CD4-positive, CD25-positive, alpha-beta regulatory T cell (primary cell): ENCODE results near the gene UBR4. TPM values are rescaled to one million over a fixed set of nuclear protein-coding genes. Genes with fewer than 3 reads are reported as not detected.
A peak's percentile ranks its signal among the peaks of the same experiment; 100 is the strongest.
"Not testable (repeated sequence)": the region's sequence is repeated elsewhere in the genome, so short reads cannot be mapped to it uniquely, and the experiment has no call there.

Experiments used
- ATAC-seq, 2 donors: fragments of 150-1000 bp; cut with Tn5 transposase; one replicate each; pipeline ENCODE4 v1.10.0; 2021; ENCODE audit warnings: low read depth in 2 of 2, moderate number of reproducible peaks in 2 of 2, moderate library complexity in 1 of 2
- DNase-seq, 3 donors: peaks; one replicate each; pipeline versions ENCODE4 v3.0.0 to v3.0.0-alpha.2; 2012 to 2022; ENCODE audit warnings: mixed read lengths in 1 of 3
- H3K27ac ChIP-seq: one replicate; pipeline ENCODE4 v1.7.0; 2013; ENCODE audit warnings: mild to moderate bottlenecking, low read length; ENCODE audit not compliant: insufficient read depth, poor library complexity, severe bottlenecking
- H3K27me3 ChIP-seq: one replicate; pipeline ENCODE4 v1.7.0; 2013; ENCODE audit warnings: low read length; ENCODE audit not compliant: control insufficient read depth, insufficient read depth
- H3K36me3 ChIP-seq: one replicate; pipeline ENCODE4 v1.7.0; 2013; ENCODE audit warnings: mild to moderate bottlenecking, low read length, moderate library complexity; ENCODE audit not compliant: control insufficient read depth, insufficient read depth
- H3K4me1 ChIP-seq: 2 replicates; pipeline ENCODE4 v1.7.0; 2013; ENCODE audit warnings: mild to moderate bottlenecking, low read length; ENCODE audit not compliant: insufficient read depth, control insufficient read depth, poor library complexity, severe bottlenecking
- H3K4me3 ChIP-seq: one replicate; pipeline ENCODE4 v1.7.0; 2013; ENCODE audit warnings: low read depth, mild to moderate bottlenecking, low read length, moderate library complexity
- H3K9me3 ChIP-seq, 2 experiments: 1 replicate in 1 of 2; 2 replicates in 1 of 2; pipeline ENCODE4 v1.7.0; 2013; ENCODE audit warnings: low read length in 2 of 2, mild to moderate bottlenecking in 1 of 2, moderate library complexity in 1 of 2; ENCODE audit not compliant: control insufficient read depth in 2 of 2
- H3K27ac Mint-ChIP-seq, 3 donors: one replicate each; pipeline ENCODE4 v1.8.0; 2020 to 2022; ENCODE audit warnings: mild to moderate bottlenecking in 3 of 3, mixed read lengths in 3 of 3, moderate library complexity in 2 of 3
- H3K27me3 Mint-ChIP-seq: one replicate; pipeline ENCODE4 v1.8.0; 2022; ENCODE audit warnings: mild to moderate bottlenecking, mixed read lengths
- H3K36me3 Mint-ChIP-seq: one replicate; pipeline ENCODE4 v1.8.0; 2020; ENCODE audit warnings: mixed read lengths
- H3K4me1 Mint-ChIP-seq, 4 donors: one replicate each; pipeline ENCODE4 v1.8.0; 2020 to 2022; ENCODE audit warnings: mixed read lengths in 4 of 4, mild to moderate bottlenecking in 1 of 4
- H3K4me3 Mint-ChIP-seq, 4 donors: one replicate each; pipeline ENCODE4 v1.8.0; 2020 to 2022; ENCODE audit warnings: mild to moderate bottlenecking in 4 of 4, mixed read lengths in 4 of 4, moderate library complexity in 3 of 4
- H3K9me3 Mint-ChIP-seq, 7 donors: one replicate each; pipeline ENCODE4 v1.8.0; 2020 to 2022; ENCODE audit warnings: mixed read lengths in 7 of 7, mild to moderate bottlenecking in 3 of 7, moderate library complexity in 2 of 7
- polyA plus RNA-seq, 4 donors: library from polyadenylated mRNA; unstranded; fragments of 300-500 nt; fragmentation: Illumina TruSeq; gene quantifications; one replicate each; pipeline ENCODE4 v1.2.3, GENCODE V29; 2021
- total RNA-seq: library from RNA; stranded (reverse); gene quantifications from one replicate; pipeline ENCODE4 v1.2.3, GENCODE V29; 2022

The UBR4 gene
- total and polyA plus RNA-seq, 5 donors from 2014 or later = 9.9 to 173 (median 12.4) TPM

DNA sequence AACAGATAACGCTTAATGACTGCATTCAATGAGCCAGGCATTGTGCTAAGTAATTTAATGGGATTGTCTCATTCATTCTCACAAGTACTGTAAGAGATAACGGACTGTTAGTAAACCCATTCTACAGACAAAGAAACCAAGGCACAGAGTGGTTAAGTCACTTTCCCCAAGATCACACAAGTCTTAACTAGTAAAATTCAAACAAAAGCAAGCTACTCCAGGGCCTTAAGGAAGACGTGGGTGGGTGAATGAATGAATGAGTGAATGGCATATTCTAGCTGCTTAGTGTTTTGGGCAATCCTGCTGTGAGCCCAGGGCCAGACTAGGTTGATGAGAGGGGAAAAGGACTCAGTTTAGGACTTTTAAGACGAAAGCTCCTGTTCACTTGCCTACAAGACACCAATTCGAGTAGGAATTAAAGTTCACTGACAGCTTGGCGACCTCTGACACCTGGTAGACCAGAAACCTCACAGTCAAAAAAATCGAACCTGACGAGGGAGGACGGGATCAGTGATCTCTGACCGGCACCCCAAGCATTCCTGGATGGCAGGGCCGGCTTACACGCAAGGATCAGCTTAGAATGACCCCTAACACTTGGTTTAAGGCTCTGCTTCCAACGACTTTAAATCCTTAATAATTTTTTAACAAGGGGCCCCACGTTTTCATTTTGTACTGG, 40.7 kb upstream of the UBR4 start:
- Histone ChIP-seq H3K27ac (peak overlapping the region; percentile 92), H3K9me3 (no peaks in the 10 kb centered on the region), H3K36me3 (peaks cover 8% of the 10 kb centered on the region), H3K27me3 (no peaks in the 10 kb centered on the region), H3K4me1 (peaks cover 33% of the 10 kb centered on the region), H3K4me3 (peak overlapping the region; percentile 97)
- DNase-seq (peak in 1 of 3 donors; percentile 15), ATAC-seq (no peak)
- H3K4me1 Mint-ChIP-seq = peaks cover 6 to 48% (median 22%) of the 10 kb centered on the region in 4 donors
- H3K36me3 Mint-ChIP-seq = no peaks in the 10 kb centered on the region
- H3K4me3 Mint-ChIP-seq = peak overlapping the region; percentile 94 to 99 (median 96)
- H3K27me3 Mint-ChIP-seq = no peaks in the 10 kb centered on the region
- H3K9me3 Mint-ChIP-seq = no peaks in the 10 kb centered on the region
- H3K27ac Mint-ChIP-seq = peak overlapping the region; percentile 89 to 95 (median 94)

DNA sequence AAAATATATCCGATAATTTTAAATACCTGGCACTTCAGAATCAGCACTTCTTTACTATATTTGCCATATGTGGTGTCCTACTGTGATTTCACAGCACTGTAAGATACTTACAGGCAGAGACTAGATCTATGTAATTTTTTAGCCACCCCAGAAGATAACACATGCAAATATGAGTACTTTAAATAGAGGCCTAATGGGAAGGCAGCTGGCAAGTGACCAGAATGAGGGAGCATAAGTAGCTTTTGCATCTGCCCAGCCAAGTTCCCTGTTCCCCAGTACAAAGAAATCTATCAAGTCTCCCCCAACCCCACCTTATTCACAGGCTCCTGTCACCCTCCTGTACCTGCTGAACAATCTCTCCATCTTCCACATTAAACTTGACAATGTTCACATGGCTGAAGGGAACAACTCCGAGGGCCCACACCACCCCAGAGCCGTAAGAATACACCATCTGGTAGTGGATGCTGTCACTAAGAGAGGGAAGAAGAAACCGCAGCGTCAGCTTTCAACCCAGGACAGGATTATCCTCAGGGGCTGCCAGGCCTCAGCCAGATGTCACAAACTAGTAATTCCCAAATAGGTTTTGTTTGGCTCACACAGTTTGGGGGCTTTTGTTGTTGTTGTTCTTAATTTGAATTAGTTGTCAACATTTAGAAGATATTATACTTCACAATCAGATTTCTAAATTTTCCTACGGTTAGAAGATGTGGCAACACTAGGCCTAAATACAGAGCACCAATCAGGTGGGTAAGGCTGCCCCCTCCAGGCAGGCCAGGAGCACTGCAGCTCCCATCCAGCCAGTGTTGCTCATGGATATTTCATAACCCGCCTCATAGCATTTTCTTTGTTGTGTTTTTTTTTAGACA, 30.8 kb upstream of the UBR4 start:
- no peaks in the 10 kb centered on the region for H3K4me1 ChIP-seq
- Mint-ChIP-seq H3K9me3 (peaks cover 0 to 1% (median 0%) of the 10 kb centered on the region in 7 donors), H3K36me3 (peaks cover 43% of the 10 kb centered on the region), H3K27ac (peak overlapping the region in 1 of 3 donors; percentile 29), H3K4me1 (peaks cover 0 to 3% (median 0%) of the 10 kb centered on the region in 4 donors), H3K4me3 (no peak overlapping the region), H3K27me3 (no peaks in the 10 kb centered on the region)
- no peaks in the 10 kb centered on the region for H3K27me3 ChIP-seq
- no peak overlapping the region for H3K27ac ChIP-seq
- H3K9me3 ChIP-seq = no peaks in the 10 kb centered on the region
- peaks cover 81% of the 10 kb centered on the region for H3K36me3 ChIP-seq
- ATAC-seq (peak; percentile 83 to 85), DNase-seq (peak; percentile 44 to 69 (median 56))
- no peak overlapping the region for H3K4me3 ChIP-seq

DNA sequence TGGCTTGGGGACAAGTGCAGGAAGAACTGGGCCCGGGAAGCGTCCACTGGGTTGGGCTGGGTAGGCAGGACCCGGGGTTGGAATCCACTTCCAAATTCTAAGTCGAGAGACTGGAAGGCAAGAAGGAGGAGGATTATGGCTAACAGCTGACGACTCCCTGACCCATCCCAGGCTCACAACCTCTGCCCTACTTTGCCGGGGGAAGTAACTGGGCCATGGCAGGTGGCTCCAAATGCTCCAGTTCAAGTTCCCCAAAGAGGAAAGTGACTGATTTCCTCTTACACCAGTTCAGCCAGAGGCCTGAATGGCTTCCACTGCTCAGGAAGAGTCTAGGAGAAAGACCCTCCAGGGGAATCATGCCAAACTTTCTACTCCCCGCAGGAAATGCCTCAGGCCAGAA, 29.8 kb upstream of the UBR4 start:
- Mint-ChIP-seq H3K27me3 (no peaks in the 10 kb centered on the region), H3K27ac (no peak overlapping the region), H3K36me3 (peaks cover 43% of the 10 kb centered on the region), H3K4me1 (peaks cover 0 to 3% (median 0%) of the 10 kb centered on the region in 4 donors), H3K4me3 (no peak overlapping the region), H3K9me3 (peaks cover 0 to 1% (median 0%) of the 10 kb centered on the region in 7 donors)
- Histone ChIP-seq H3K27me3 (no peaks in the 10 kb centered on the region), H3K9me3 (no peaks in the 10 kb centered on the region), H3K4me1 (no peaks in the 10 kb centered on the region), H3K36me3 (peaks cover 88% of the 10 kb centered on the region), H3K4me3 (no peak overlapping the region), H3K27ac (no peak overlapping the region)
- no peak for ATAC-seq
- no peak for DNase-seq

DNA sequence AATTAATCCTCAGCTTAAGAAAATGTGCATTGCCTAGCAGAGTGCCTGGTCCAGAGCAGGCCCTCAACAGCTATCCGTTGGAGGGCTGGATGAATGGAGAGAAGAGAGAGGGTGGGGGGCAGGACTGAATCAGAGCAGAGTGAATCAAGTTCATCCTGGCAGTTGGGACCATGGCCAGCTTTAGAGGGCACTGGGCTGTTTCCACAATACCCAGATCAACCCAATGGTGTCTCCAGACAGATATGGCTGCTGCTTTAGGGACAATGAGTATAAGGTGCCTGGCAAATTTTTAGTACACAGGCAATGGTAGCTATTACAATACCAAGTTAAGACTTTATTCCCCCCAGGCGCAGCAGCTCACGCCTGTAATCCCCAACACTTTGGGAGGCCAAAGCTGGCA, 24.2 kb upstream of the UBR4 start:
- no peaks in the 10 kb centered on the region for H3K27me3 ChIP-seq
- Mint-ChIP-seq H3K36me3 (peaks cover 42% of the 10 kb centered on the region), H3K27me3 (no peaks in the 10 kb centered on the region), H3K27ac (no peak overlapping the region), H3K4me3 (peak overlapping the region in 1 of 4 donors; percentile 16), H3K9me3 (peaks cover 0 to 1% (median 0%) of the 10 kb centered on the region in 7 donors), H3K4me1 (no peaks in the 10 kb centered on the region)
- ATAC-seq = no peak
- H3K27ac ChIP-seq = no peak overlapping the region
- H3K36me3 ChIP-seq = peaks cover 87% of the 10 kb centered on the region
- no peak for DNase-seq
- no peaks in the 10 kb centered on the region for H3K9me3 ChIP-seq
- no peak overlapping the region for H3K4me3 ChIP-seq
- no peaks in the 10 kb centered on the region for H3K4me1 ChIP-seq

DNA sequence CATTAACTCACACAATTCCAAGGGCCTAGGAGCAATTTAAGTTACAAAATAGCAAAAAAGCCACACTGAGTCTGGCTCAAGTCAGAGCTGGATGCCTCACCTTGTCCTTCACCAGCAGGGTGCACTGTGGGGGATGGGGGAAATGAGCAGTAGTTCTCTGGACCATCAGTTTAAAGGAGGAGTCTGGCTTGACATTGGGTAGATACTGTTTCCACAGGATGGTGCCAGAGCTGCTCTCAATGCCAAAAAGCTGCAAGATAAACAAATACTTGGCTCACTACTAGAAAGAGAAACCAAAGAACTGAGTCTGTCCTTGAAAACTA, 22.4 kb upstream of the UBR4 start:
- peak overlapping the region in 2 of 3 donors; percentile 14 to 31 for H3K27ac Mint-ChIP-seq
- no peak overlapping the region for H3K27ac ChIP-seq

DNA sequence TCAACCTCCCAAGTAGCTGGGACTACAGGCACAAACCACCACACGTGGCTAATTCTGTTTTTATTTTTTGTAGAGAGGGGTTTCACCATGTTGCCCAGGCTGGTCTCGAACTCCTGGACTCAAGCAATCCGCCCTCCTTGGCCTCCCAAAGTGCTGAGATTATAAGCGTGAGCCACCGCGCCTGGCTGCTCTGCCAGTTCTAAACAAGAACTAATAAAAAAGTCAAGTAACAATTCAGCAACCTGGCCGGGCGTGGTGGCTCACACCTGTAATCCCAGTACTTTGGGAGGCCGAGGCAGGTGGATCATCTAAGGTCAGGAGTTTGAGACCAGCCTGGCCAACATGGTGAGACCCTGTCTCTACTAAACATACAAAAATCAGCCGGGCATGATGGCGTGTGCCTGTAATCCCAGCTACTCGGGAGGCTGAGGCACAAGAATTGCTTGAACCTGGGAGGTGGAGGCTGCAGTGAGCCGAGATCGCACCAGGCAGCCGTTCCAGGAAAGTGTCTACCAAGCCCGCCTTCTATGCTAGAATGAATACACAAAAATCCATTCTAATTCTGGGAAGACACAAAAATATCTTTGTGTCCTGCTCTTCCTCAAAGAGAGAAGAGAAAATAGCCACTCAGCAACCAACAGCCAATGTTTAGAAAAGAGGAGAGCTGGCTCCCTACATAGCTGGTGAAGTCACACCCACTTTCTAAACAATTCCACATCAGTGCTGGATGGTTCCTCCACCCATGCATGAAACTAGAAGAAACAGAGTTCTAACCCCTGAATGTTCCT, 21.9 kb upstream of the UBR4 start:
- ATAC-seq, H3K4me3 Mint-ChIP-seq, H3K27me3 Mint-ChIP-seq, DNase-seq, H3K27ac ChIP-seq, H3K4me1 ChIP-seq, H3K4me1 Mint-ChIP-seq, H3K27me3 ChIP-seq, H3K9me3 Mint-ChIP-seq, H3K4me3 ChIP-seq, H3K9me3 ChIP-seq: not testable (repeated sequence)
- Mint-ChIP-seq H3K27ac (peak overlapping the region in 1 of 3 donors; percentile 31), H3K36me3 (peaks cover 39% of the 10 kb centered on the region)
- H3K36me3 ChIP-seq = peaks cover 73% of the 10 kb centered on the region

More for the DNA sequence above, 22.4 kb upstream of the UBR4 start:
- Mint-ChIP-seq H3K4me1 (no peaks in the 10 kb centered on the region), H3K4me3 (no peak overlapping the region), H3K9me3 (no peaks in the 10 kb centered on the region), H3K36me3 (peaks cover 39% of the 10 kb centered on the region), H3K27me3 (no peaks in the 10 kb centered on the region)
- Histone ChIP-seq H3K36me3 (peaks cover 75% of the 10 kb centered on the region), H3K9me3 (no peaks in the 10 kb centered on the region), H3K27me3 (no peaks in the 10 kb centered on the region), H3K4me1 (no peaks in the 10 kb centered on the region), H3K4me3 (no peak overlapping the region)
- ATAC-seq (no peak), DNase-seq (peak in 1 of 3 donors; percentile 8)

DNA sequence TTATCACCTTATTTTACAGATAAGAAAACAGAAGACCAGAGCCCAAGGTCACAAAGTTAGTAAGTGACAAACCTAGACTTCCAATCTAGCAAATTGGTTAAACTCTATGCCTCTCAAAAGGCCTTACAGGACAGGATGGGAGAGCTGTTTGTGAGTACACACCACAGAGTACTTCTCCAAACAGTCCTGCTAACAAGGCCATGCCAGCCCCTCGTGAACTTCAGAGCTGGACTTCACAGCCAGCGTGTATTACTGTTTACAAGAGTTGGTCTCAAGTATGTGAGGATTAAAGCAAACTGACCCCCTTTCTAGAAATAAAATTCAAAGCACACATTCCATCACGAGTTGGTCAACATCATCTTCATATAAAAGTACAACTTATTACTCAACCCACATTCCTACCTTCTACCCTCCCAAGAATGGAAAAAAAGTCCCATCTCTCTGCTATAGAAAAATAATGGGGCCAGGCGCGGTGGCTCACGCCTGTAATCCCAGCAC, 19.8 kb upstream of the UBR4 start:
- no peak for DNase-seq
- Histone ChIP-seq H3K27me3 (no peaks in the 10 kb centered on the region), H3K27ac (no peak overlapping the region), H3K36me3 (peaks cover 80% of the 10 kb centered on the region), H3K9me3 (no peaks in the 10 kb centered on the region), H3K4me3 (no peak overlapping the region), H3K4me1 (no peaks in the 10 kb centered on the region)
- Mint-ChIP-seq H3K4me3 (no peak overlapping the region), H3K27ac (peak overlapping the region in 1 of 3 donors; percentile 36), H3K36me3 (peaks cover 48% of the 10 kb centered on the region), H3K9me3 (no peaks in the 10 kb centered on the region), H3K27me3 (no peaks in the 10 kb centered on the region), H3K4me1 (no peaks in the 10 kb centered on the region)
- ATAC-seq = no peak
